Neural crest cell (in vitro differentiated cells): ENCODE data around the gene SLC25A45. TPM values are rescaled to one million over a fixed set of nuclear protein-coding genes. Genes with fewer than 3 reads are reported as not detected.

Experiments
- DNase-seq: peaks from one replicate; pipeline ENCODE4 v3.0.0; 2021; ENCODE audit warnings: low read depth, mixed read lengths, low spot score
- H3K27ac Mint-ChIP-seq: one replicate; pipeline ENCODE4 v1.8.0; 2021; ENCODE audit warnings: mild to moderate bottlenecking, mixed read lengths; ENCODE audit not compliant: unreplicated experiment
- H3K27me3 Mint-ChIP-seq: 2 replicates; pipeline ENCODE4 v1.8.0; 2021; ENCODE audit warnings: low read depth, mild to moderate bottlenecking, mixed read lengths
- H3K36me3 Mint-ChIP-seq: 2 replicates; pipeline ENCODE4 v1.8.0; 2021; ENCODE audit warnings: low read depth, mild to moderate bottlenecking, mixed read lengths
- H3K4me1 Mint-ChIP-seq: 2 replicates; pipeline ENCODE4 v1.8.0; 2021; ENCODE audit warnings: mixed read lengths
- H3K4me3 Mint-ChIP-seq: one replicate; pipeline ENCODE4 v1.8.0; 2021; ENCODE audit warnings: mild to moderate bottlenecking, mixed read lengths
- H3K9me3 Mint-ChIP-seq: 2 replicates; pipeline ENCODE4 v1.8.0; 2021; ENCODE audit warnings: mixed read lengths
- total RNA-seq: library from RNA; stranded (reverse); gene quantifications from 2 replicates; pipeline ENCODE4 v1.2.1, GENCODE V29; 2021
- TF ChIP-seq, protein P1 (sequence below): fragments of 200-600 bp; sonication (generic); conservative IDR thresholded peaks from 2 replicates; pipeline ENCODE4 v1.5.0; 2021; ENCODE audit warnings: antibody characterized with exemption, mild to moderate bottlenecking

Gene SLC25A45
- total RNA-seq, 1 donor from 2014 or later, result 1.5 TPM

DNA sequence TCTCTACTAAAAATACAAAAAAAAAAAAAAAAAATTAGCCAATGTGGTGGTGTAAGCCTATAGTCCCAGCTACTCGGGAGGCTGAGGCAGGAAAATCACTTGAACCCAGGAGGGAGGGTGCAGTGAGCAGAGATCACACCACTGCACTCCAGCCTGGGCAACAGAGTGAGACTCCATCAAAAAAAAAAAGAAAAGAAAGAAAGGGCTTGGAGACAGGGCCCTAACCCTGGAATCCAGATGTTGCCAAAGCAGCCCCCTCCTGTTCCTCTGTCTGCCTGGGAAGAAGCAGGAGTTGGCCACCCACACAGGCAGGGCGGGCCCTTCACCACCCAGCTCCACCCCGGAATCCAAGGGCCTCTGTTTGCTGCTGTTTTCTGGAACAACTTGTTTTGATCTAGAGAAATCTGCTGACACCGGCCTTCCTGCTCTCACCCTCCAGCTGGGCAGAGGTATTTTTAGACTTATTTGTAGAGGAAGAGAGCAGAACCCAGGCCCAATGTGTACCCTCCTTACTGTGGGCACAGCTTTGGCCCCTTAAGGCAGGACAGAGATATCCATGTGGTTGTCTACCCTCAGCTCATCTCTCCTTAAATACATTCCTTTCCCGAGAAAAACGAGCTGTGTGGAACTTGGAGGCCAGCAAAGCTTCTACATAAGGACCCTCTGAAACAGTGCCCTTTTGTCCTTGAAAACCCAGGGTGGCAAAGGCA is 37.5 kb upstream of the SLC25A45 start:
- Mint-ChIP-seq H3K4me3 (peak overlapping the region; percentile 82), H3K36me3 (no peaks in the 10 kb centered on the region), H3K27me3 (peaks cover 22% of the 10 kb centered on the region), H3K4me1 (peaks cover 89% of the 10 kb centered on the region), H3K9me3 (no peaks in the 10 kb centered on the region), H3K27ac (peak overlapping the region; percentile 81)
- no peak for DNase-seq
- TF ChIP-seq, protein P1, sequence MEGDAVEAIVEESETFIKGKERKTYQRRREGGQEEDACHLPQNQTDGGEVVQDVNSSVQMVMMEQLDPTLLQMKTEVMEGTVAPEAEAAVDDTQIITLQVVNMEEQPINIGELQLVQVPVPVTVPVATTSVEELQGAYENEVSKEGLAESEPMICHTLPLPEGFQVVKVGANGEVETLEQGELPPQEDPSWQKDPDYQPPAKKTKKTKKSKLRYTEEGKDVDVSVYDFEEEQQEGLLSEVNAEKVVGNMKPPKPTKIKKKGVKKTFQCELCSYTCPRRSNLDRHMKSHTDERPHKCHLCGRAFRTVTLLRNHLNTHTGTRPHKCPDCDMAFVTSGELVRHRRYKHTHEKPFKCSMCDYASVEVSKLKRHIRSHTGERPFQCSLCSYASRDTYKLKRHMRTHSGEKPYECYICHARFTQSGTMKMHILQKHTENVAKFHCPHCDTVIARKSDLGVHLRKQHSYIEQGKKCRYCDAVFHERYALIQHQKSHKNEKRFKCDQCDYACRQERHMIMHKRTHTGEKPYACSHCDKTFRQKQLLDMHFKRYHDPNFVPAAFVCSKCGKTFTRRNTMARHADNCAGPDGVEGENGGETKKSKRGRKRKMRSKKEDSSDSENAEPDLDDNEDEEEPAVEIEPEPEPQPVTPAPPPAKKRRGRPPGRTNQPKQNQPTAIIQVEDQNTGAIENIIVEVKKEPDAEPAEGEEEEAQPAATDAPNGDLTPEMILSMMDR, result no peak

DNA sequence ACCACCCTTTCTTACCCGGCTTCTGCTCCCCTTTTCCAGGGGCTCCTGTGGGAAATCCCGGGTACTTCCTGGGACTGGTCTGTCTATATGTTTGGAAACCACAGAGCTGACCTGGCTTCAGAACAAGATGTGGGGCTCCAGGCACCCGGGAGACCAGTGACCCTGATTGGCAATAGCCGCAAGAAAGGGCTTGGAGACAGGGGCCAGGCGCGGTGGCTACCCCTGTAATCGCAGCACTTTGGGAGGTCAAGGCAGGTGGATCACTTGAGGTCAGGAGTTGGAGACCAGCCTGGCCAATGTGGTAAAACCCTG is 37.0 kb upstream of the SLC25A45 start:
- H3K27me3 Mint-ChIP-seq, result peaks cover 19% of the 10 kb centered on the region
- no peaks in the 10 kb centered on the region for H3K9me3 Mint-ChIP-seq
- TF ChIP-seq, protein P1, result no peak
- H3K4me1 Mint-ChIP-seq, result peaks cover 87% of the 10 kb centered on the region
- H3K4me3 Mint-ChIP-seq, result peak overlapping the region; percentile 82
- H3K36me3 Mint-ChIP-seq, result no peaks in the 10 kb centered on the region
- no peak for DNase-seq
- peak overlapping the region; percentile 97 for H3K27ac Mint-ChIP-seq

DNA sequence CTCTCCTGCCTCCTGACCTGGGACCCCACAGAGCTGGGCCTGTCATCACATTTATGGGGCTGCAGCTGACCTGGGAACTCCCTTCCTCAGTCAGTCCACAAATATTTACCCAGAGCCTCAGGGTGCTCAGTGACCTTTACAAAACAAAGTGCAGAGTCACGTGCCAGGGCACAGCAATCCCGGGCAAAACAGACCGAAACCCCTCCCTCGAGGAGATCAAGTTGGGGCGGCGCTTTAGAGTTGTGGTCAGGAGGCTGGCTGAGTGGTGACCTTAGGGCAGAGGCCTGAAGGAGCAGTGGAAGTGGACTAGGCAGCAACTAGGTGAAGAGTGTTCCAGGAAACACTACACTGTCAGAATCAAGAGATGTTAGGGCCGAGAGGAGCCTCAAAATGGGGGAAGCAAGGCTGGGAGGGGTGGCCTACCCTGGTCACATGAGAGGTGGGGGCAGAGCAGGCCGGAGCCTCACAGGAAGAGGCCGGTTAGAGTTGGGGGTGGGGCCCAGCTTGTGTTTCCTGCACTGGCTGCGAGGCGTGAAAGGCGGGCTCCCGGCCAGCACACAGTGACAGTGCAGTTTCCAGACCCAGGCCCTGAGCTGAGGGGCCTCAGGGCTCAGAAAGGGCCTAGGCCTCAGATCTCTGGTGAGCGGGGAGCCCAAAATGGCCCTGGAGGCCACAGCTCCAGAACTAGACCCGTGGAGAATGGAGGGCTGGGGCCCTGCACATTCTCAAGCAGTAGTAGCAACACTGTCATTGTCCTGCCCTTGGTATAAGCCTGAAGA is 36.4 kb upstream of the SLC25A45 start:
- Mint-ChIP-seq H3K36me3 (no peaks in the 10 kb centered on the region), H3K9me3 (no peaks in the 10 kb centered on the region), H3K27ac (peak overlapping the region; percentile 97), H3K27me3 (peaks cover 16% of the 10 kb centered on the region), H3K4me1 (peaks cover 82% of the 10 kb centered on the region), H3K4me3 (peak overlapping the region; percentile 82)
- DNase-seq, result peak; percentile 77
- TF ChIP-seq, protein P1, result no peak

DNA sequence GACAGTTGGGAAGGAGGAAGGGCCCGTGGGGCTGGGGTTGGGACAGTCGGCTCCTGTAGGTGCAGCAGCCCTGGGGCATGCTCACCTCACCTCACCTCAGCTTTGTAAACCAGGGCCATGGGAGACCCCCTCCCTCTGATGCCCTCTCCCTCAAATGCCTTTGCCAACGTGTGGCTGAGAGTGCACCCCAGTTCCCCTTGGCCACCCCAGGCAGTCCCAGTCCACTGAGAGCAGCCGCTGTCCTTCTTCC is 35.9 kb upstream of the SLC25A45 start:
- Mint-ChIP-seq H3K27me3 (peaks cover 13% of the 10 kb centered on the region), H3K9me3 (no peaks in the 10 kb centered on the region), H3K4me3 (peak overlapping the region; percentile 82), H3K36me3 (no peaks in the 10 kb centered on the region), H3K27ac (peak overlapping the region; percentile 97), H3K4me1 (peaks cover 78% of the 10 kb centered on the region)
- no peak for DNase-seq
- TF ChIP-seq, protein P1, result no peak

DNA sequence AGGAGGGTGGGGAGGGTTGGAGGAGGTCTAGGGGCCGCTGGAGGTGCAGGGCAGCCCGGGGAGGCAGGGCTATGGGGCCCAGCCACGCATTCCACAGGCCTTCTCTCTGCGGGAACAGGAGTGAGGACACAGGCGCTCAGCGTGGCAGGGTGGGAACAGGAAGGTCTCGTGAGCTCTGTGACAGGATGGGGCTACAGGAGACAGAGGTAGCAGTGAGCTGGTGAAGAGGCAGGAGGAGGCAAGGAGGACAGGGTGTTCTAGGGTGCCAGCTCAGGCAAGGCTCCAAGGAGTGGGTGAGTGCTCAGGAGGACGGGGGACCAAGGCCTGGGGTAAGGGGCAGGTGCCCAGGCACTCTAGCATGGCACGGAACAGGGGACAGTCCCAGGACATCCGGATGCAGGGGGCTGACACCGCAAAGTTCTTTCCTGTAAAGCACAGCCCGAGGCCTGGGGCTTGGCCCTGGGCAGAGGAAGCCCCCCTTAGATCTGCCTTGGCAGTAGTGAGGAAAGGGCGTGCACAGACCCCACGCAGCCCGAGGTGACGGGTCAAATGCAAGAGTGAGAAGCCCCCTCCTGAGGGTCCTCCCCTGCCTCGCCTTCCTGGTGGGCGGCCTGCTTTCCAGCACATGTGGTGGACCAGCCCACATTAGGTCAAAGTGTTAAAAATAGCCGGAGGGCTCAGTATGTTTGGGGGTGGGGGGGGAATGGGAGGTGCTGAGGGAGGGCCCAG is 35.4 kb upstream of the SLC25A45 start:
- H3K9me3 Mint-ChIP-seq, result no peaks in the 10 kb centered on the region
- no peak for DNase-seq
- peak overlapping the region; percentile 68 for H3K4me3 Mint-ChIP-seq
- peaks cover 12% of the 10 kb centered on the region for H3K27me3 Mint-ChIP-seq
- TF ChIP-seq, protein P1, result no peak
- H3K4me1 Mint-ChIP-seq, result peaks cover 78% of the 10 kb centered on the region
- no peak overlapping the region for H3K27ac Mint-ChIP-seq
- no peaks in the 10 kb centered on the region for H3K36me3 Mint-ChIP-seq
